IMR-90 (cell line): ENCODE measurements around the gene LDLRAD3. TPM values are rescaled to one million over a fixed set of nuclear protein-coding genes. Genes with fewer than 3 reads are reported as not detected.

Source experiments
- ATAC-seq: fragments of 200-7000 bp; cut with Tn5 transposase; 2 replicates; pipeline ENCODE4 v1.9.1; 2020; ENCODE audit warnings: low read depth, mild to moderate bottlenecking, moderate library complexity
- BruUV-seq: library from RNA; stranded (reverse); fragments of 400-500 nt; replicated peaks from 2 replicates; lab custom pipeline; 2021; lab: Mats Ljungman, UMichigan
- CTCF ChIA-PET: fragments of 300-600 bp; formaldehyde crosslinking; extraction: SDS; loops from one replicate; lab custom pipeline; 2021; ENCODE audit warnings: antibody characterized with exemption; lab: Yijun Ruan, JAX
- POLR2A ChIA-PET: fragments of 300-600 bp; sonication (Branson Sonifier 250); formaldehyde crosslinking; loops from one replicate; lab custom pipeline; 2022; ENCODE audit warnings: antibody characterized with exemption; ENCODE audit not compliant: unreplicated experiment; lab: Charles Lee
- DNase-seq: peaks from one replicate; pipeline ENCODE4 v3.0.0; 2013
- H2AFZ ChIP-seq: replicated peaks from 2 replicates; pipeline ENCODE3; 2013; ENCODE audit warnings: low read length, mild to moderate bottlenecking; ENCODE audit not compliant: poor library complexity
- H2AK5ac ChIP-seq: 2 replicates; pipeline ENCODE4 v1.6.1; 2013; ENCODE audit warnings: low read depth, low read length, inconsistent platforms
- H2AK9ac ChIP-seq: replicated peaks from 2 replicates; pipeline ENCODE3; 2013; ENCODE audit warnings: mild to moderate bottlenecking, low read depth, low read length, moderate library complexity; ENCODE audit not compliant: poor library complexity
- H2BK120ac ChIP-seq: 2 replicates; pipeline ENCODE4 v1.6.1; 2013; ENCODE audit warnings: low read depth, low read length, inconsistent platforms
- H2BK15ac ChIP-seq: 3 replicates; pipeline ENCODE4 v1.6.1; 2013; ENCODE audit warnings: low read depth, low read length, inconsistent platforms
- H2BK20ac ChIP-seq: 2 replicates; pipeline ENCODE4 v1.6.1; 2013; ENCODE audit warnings: low read depth, mild to moderate bottlenecking, inconsistent platforms, low read length, moderate library complexity
- H2BK5ac ChIP-seq: 2 replicates; pipeline ENCODE4 v1.6.1; 2013; ENCODE audit warnings: mild to moderate bottlenecking, low read depth, low read length, inconsistent platforms; ENCODE audit not compliant: poor library complexity, severe bottlenecking
- H3K14ac ChIP-seq: replicated peaks from 2 replicates; pipeline ENCODE4 v1.6.1; 2013; ENCODE audit warnings: low read depth, low read length, inconsistent platforms
- H3K18ac ChIP-seq: 2 replicates; pipeline ENCODE4 v1.6.1; 2013; ENCODE audit warnings: low read depth, low read length, control low read depth
- H3K23ac ChIP-seq: 2 replicates; pipeline ENCODE4 v1.6.1; 2013; ENCODE audit warnings: low read depth, low read length, inconsistent platforms
- H3K27ac ChIP-seq: 2 replicates; pipeline ENCODE4 v1.5.1; 2013; ENCODE audit warnings: mild to moderate bottlenecking, control low read depth, low read length; ENCODE audit not compliant: insufficient read depth
- H3K27me3 ChIP-seq: 2 replicates; pipeline ENCODE4 v1.6.1; 2013; ENCODE audit warnings: low read length; ENCODE audit not compliant: control insufficient read depth, insufficient read depth
- H3K36me3 ChIP-seq: 2 replicates; pipeline ENCODE4 v1.6.1; 2013; ENCODE audit warnings: low read length, mixed read lengths; ENCODE audit not compliant: control insufficient read depth, insufficient read depth
- H3K4ac ChIP-seq: 2 replicates; pipeline ENCODE4 v1.6.1; 2013; ENCODE audit warnings: low read depth, low read length, inconsistent platforms
- H3K4me1 ChIP-seq: 2 replicates; pipeline ENCODE4 v1.6.1; 2013; ENCODE audit warnings: low read length, mixed read lengths; ENCODE audit not compliant: control insufficient read depth, insufficient read depth
- H3K4me2 ChIP-seq: 2 replicates; pipeline ENCODE4 v1.6.1; 2013; ENCODE audit warnings: low read depth, mild to moderate bottlenecking, control low read depth, low read length, moderate library complexity
- H3K4me3 ChIP-seq: 2 replicates; pipeline ENCODE4 v1.5.1; 2013; ENCODE audit warnings: low read depth, mild to moderate bottlenecking, control low read depth, low read length, moderate library complexity; ENCODE audit not compliant: insufficient read depth
- H3K56ac ChIP-seq: 2 replicates; pipeline ENCODE4 v1.6.1; 2013; ENCODE audit warnings: low read length, inconsistent platforms; ENCODE audit not compliant: insufficient read depth; ENCODE audit errors: extremely low read depth
- H3K79me1 ChIP-seq, 2 experiments: 2 replicates each; pipeline ENCODE4 v1.6.1; 2013; ENCODE audit warnings: low read length in 2 of 2, inconsistent platforms in 1 of 2, low read depth in 1 of 2
- H3K9ac ChIP-seq: 2 replicates; pipeline ENCODE4 v1.6.1; 2013; ENCODE audit warnings: low read depth, low read length, control low read depth
- H3K9me1 ChIP-seq: 2 replicates; pipeline ENCODE4 v1.6.1; 2013; ENCODE audit warnings: low read length, inconsistent platforms; ENCODE audit not compliant: insufficient read depth
- H3K9me3 ChIP-seq: 2 replicates; pipeline ENCODE4 v1.6.1; 2013; ENCODE audit warnings: low read length; ENCODE audit not compliant: control insufficient read depth, insufficient read depth
- H4K20me1 ChIP-seq: 2 replicates; pipeline ENCODE4 v1.6.1; 2013; ENCODE audit warnings: low read length, inconsistent platforms; ENCODE audit not compliant: insufficient read depth
- H4K5ac ChIP-seq: 2 replicates; pipeline ENCODE4 v1.6.1; 2013; ENCODE audit warnings: mild to moderate bottlenecking, low read depth, low read length, control low read depth
- H4K8ac ChIP-seq, 2 experiments: 2 replicates each; pipeline ENCODE4 v1.6.1; 2013; ENCODE audit warnings: low read depth in 2 of 2, low read length in 2 of 2, control low read depth in 1 of 2, inconsistent platforms in 1 of 2
- H4K91ac ChIP-seq: 2 replicates; pipeline ENCODE4 v1.6.1; 2013; ENCODE audit warnings: low read depth, low read length, inconsistent platforms; ENCODE audit not compliant: insufficient read depth
- BHLHE40 ChIP-seq: fragments of 150-350 bp; IDR thresholded peaks from 2 replicates; pipeline ENCODE4 v1.6.1; 2016; ENCODE audit warnings: mild to moderate bottlenecking, low read depth, low read length
- CHD1 ChIP-seq: IDR thresholded peaks from 2 replicates; pipeline ENCODE4 v1.6.1; 2012; ENCODE audit warnings: low read depth, low read length, improper control_type of control experiment
- FOS ChIP-seq: fragments of 150-350 bp; IDR thresholded peaks from 2 replicates; pipeline ENCODE4 v1.6.1; 2016; ENCODE audit warnings: low read depth, low read length
- MAFK ChIP-seq: IDR thresholded peaks from 2 replicates; pipeline ENCODE4 v1.6.1; 2012; ENCODE audit warnings: low read depth, low read length, improper control_type of control experiment
- MAZ ChIP-seq: IDR thresholded peaks from 2 replicates; pipeline ENCODE4 v1.6.1; 2012; ENCODE audit warnings: low read depth, mild to moderate bottlenecking, low read length, improper control_type of control experiment, moderate library complexity, borderline replicate concordance
- POLR2A ChIP-seq: IDR thresholded peaks from 2 replicates; pipeline ENCODE4 v1.6.1; 2012; ENCODE audit warnings: mild to moderate bottlenecking, low read depth, low read length
- RAD21 ChIP-seq: IDR thresholded peaks from 2 replicates; pipeline ENCODE4 v1.6.1; 2012; ENCODE audit warnings: low read length, improper control_type of control experiment
- RCOR1 ChIP-seq: IDR thresholded peaks from 2 replicates; pipeline ENCODE4 v1.6.1; 2012; ENCODE audit warnings: mild to moderate bottlenecking, low read length, improper control_type of control experiment; ENCODE audit not compliant: insufficient replicate concordance
- RFX5 ChIP-seq: IDR thresholded peaks from 2 replicates; pipeline ENCODE4 v1.8.0; 2012; ENCODE audit warnings: low read depth, mild to moderate bottlenecking, low read length, moderate library complexity
- WGBS, 2 experiments: methylation state at CpG; one replicate each; pipeline versions ENCODE4 v1.1.5 to v1.1.7; 2013; ENCODE audit warnings: missing lambda C conversion rate in 2 of 2; ENCODE audit not compliant: insufficient read length in 1 of 2; ENCODE audit errors: extremely low coverage in 2 of 2; 5-methylcytosine and 5-hydroxymethylcytosine counted together
- dilution Hi-C: fragments of 300-500 bp; cut with HindIII; formaldehyde crosslinking; loops from one replicate; pipeline ENCODE4 v1.14.3; 2018; ENCODE audit warnings: low sequenced_read_pairs; ENCODE audit not compliant: unreplicated experiment
- in situ Hi-C: fragments of 300-500 bp; cut with MboI; formaldehyde crosslinking; loops from 3 replicates; pipeline ENCODE4 v1.14.3; 2019; ENCODE audit warnings: low sequenced_read_pairs, inconsistent platforms, mixed read lengths
- intact Hi-C: fragments of 100-400 bp; cut with micrococcal nuclease; formaldehyde crosslinking; loops from 2 replicates; pipeline ENCODE4 v1.10.0; 2022
- polyA plus RNA-seq, 3 experiments: library from polyadenylated mRNA; depleted of rRNA; stranded (reverse); fragments of >200 nt; gene quantifications; 2 replicates each; pipeline ENCODE4 v1.2.3, GENCODE V29; 2012; ENCODE audit warnings: low replicate concordance in 1 of 3
- total RNA-seq: library from RNA; depleted of rRNA; stranded (reverse); fragments of >200 nt; gene quantifications from 2 replicates; pipeline ENCODE4 v1.2.3, GENCODE V29; 2012
- TF ChIP-seq, protein P1 (sequence below): fragments of 150-350 bp; IDR thresholded peaks from 2 replicates; pipeline ENCODE4 v1.6.1; 2016; ENCODE audit warnings: low read depth, mild to moderate bottlenecking, low read length, moderate library complexity, borderline replicate concordance
- TF ChIP-seq, protein P2 (sequence below): fragments of 150-350 bp; IDR thresholded peaks from 2 replicates; pipeline ENCODE4 v1.6.1; 2017; ENCODE audit warnings: mild to moderate bottlenecking, antibody characterized with exemption, low read length, low read depth

LDLRAD3 gene
- total and polyA plus RNA-seq, 2 of the 4 experiments (the other 2 are of a cell fraction) = 2.7 to 6.4 TPM

DNA sequence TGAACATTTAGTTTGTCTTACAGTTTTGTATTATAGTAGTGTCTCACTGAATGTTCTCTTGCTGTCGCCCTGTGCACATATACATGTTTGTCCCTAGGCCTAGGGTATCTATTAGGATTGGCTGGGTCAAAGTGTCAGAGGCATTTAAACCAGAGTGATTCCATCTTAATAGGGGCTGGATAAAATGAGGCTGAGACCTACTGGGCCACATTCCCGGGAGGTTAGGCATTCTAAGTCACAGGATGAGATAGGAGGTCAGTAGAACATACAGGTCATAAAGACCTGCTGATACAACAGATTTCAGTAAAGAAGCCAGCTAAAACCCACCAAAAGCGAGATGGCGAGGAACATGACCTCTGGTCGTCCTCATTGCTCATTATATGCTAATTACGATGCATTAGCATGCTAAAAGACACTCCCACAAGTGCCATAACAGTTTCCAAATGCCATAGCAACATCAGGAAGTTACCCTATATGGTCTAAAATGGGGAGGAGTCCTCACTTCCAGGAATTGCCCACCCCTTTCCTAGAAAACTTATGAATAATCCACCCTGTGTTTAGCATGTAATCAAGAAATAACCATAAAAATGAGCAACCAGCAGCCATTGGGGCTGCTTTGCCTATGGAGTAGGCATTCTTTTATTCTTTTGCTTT is 82.6 kb downstream of the LDLRAD3 start:
- CTCF ChIA-PET = no interaction called here
- no peak overlapping the region for H3K4ac ChIP-seq
- H3K79me1 ChIP-seq = peaks cover 4 to 11% of the 10 kb centered on the region in 2 experiments; a peak in 3 of 4 replicates
- H4K8ac ChIP-seq = no peak overlapping the region
- no peak overlapping the region for H3K4me2 ChIP-seq
- H2BK5ac ChIP-seq = no peak overlapping the region
- in situ Hi-C loops (no loop called here), intact Hi-C loops (no loop called here), dilution Hi-C loops (no loop called here)
- H2AK5ac ChIP-seq = no peak overlapping the region
- H2BK15ac ChIP-seq = no peak overlapping the region
- H3K56ac ChIP-seq = no peak overlapping the region
- H2AFZ ChIP-seq = no peak overlapping the region
- no peaks in the 10 kb centered on the region for H3K27me3 ChIP-seq
- peaks cover 8% of the 10 kb centered on the region for H3K9me1 ChIP-seq
- no peak overlapping the region for H3K23ac ChIP-seq
- no peaks in the 10 kb centered on the region for H4K20me1 ChIP-seq
- peaks cover 9% of the 10 kb centered on the region for H3K4me1 ChIP-seq
- no peak overlapping the region for H4K5ac ChIP-seq
- ATAC-seq = no peak
- no peak overlapping the region for H3K4me3 ChIP-seq
- H2BK20ac ChIP-seq = no peak overlapping the region
- H2BK120ac ChIP-seq = no peak overlapping the region
- DNase-seq = no peak
- no peak overlapping the region for H4K91ac ChIP-seq
- POLR2A ChIA-PET = no interaction called here
- H3K27ac ChIP-seq = no peak overlapping the region
- H3K36me3 ChIP-seq = no peaks in the 10 kb centered on the region
- WGBS, 2 experiments = no CpG with 5 or more reads among the region's 6 CpGs
- no peaks in the 10 kb centered on the region for H3K9me3 ChIP-seq
- no peak overlapping the region for H2AK9ac ChIP-seq
- H3K14ac ChIP-seq = no peak overlapping the region
- TF ChIP-seq BHLHE40 (no peak), POLR2A (no peak), RFX5 (no peak), FOS (no peak), RAD21 (no peak), MAZ (no peak), MAFK (no peak), RCOR1 (no peak), CHD1 (no peak)
- TF ChIP-seq, protein P1, sequence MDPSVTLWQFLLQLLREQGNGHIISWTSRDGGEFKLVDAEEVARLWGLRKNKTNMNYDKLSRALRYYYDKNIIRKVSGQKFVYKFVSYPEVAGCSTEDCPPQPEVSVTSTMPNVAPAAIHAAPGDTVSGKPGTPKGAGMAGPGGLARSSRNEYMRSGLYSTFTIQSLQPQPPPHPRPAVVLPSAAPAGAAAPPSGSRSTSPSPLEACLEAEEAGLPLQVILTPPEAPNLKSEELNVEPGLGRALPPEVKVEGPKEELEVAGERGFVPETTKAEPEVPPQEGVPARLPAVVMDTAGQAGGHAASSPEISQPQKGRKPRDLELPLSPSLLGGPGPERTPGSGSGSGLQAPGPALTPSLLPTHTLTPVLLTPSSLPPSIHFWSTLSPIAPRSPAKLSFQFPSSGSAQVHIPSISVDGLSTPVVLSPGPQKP = no peak
- TF ChIP-seq, protein P2, sequence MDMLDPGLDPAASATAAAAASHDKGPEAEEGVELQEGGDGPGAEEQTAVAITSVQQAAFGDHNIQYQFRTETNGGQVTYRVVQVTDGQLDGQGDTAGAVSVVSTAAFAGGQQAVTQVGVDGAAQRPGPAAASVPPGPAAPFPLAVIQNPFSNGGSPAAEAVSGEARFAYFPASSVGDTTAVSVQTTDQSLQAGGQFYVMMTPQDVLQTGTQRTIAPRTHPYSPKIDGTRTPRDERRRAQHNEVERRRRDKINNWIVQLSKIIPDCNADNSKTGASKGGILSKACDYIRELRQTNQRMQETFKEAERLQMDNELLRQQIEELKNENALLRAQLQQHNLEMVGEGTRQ = no peak
- no TSS peak for BruUV-seq
- no peak overlapping the region for H3K9ac ChIP-seq
- H3K18ac ChIP-seq = no peak overlapping the region
